WTC11 (cell line): Measurements from ENCODE around the gene ZNF471. TPM values are rescaled to one million over a fixed set of nuclear protein-coding genes. Genes with fewer than 3 reads are reported as not detected.

Source experiments
- ATAC-seq: fragments of 200-7000 bp; cut with Tn5 transposase; 2 replicates; pipeline ENCODE4 v1.10.0; 2021; ENCODE audit warnings: mild to moderate bottlenecking, moderate library complexity
- CTCF ChIA-PET: fragments of 300-600 bp; sonication (Branson Sonifier 250); formaldehyde crosslinking; loops from one replicate; lab custom pipeline; 2021; ENCODE audit warnings: antibody characterized with exemption; lab: Charles Lee
- POLR2A ChIA-PET: fragments of 350-600 bp; sonication (Branson Sonifier 250); formaldehyde crosslinking; loops from one replicate; lab custom pipeline; 2021; ENCODE audit warnings: antibody characterized with exemption; lab: Charles Lee
- DNase-seq: peaks from one replicate; pipeline ENCODE4 v3.0.0; 2021; ENCODE audit warnings: low spot score
- H3K27ac Mint-ChIP-seq: 2 replicates; pipeline ENCODE4 v1.8.0; 2021; ENCODE audit warnings: mixed read lengths
- H3K27me3 Mint-ChIP-seq: 2 replicates; pipeline ENCODE4 v1.8.0; 2021; ENCODE audit warnings: low read depth, mild to moderate bottlenecking, moderate library complexity, mixed read lengths
- H3K36me3 Mint-ChIP-seq: 2 replicates; pipeline ENCODE4 v1.8.0; 2021; ENCODE audit warnings: mixed read lengths
- H3K4me1 Mint-ChIP-seq: 2 replicates; pipeline ENCODE4 v1.8.0; 2022; ENCODE audit warnings: mixed read lengths
- H3K4me3 Mint-ChIP-seq: 2 replicates; pipeline ENCODE4 v1.8.0; 2021; ENCODE audit warnings: mild to moderate bottlenecking, moderate library complexity, mixed read lengths
- H3K9me3 Mint-ChIP-seq: 2 replicates; pipeline ENCODE4 v1.8.0; 2021; ENCODE audit warnings: mixed read lengths
- EMX1 ChIP-seq: fragments of 250-450 bp; sonication (Bioruptor Pico); IDR thresholded peaks from 2 replicates; pipeline ENCODE4 v1.8.0; 2021; ENCODE audit warnings: mild to moderate bottlenecking
- FOXJ3 ChIP-seq: sonication (generic); formaldehyde crosslinking; IDR thresholded peaks from 2 replicates; pipeline ENCODE4 v1.9.0; 2021; ENCODE audit warnings: missing genetic modification reagents, mild to moderate bottlenecking, borderline replicate concordance
- FOXP1 ChIP-seq: sonication (generic); formaldehyde crosslinking; IDR thresholded peaks from 2 replicates; pipeline ENCODE4 v1.8.0; 2022; ENCODE audit warnings: missing genetic modification reagents, mild to moderate bottlenecking, moderate library complexity, borderline replicate concordance
- IRF1 ChIP-seq: sonication (generic); formaldehyde crosslinking; IDR thresholded peaks from 2 replicates; pipeline ENCODE4 v1.8.0; 2023; ENCODE audit warnings: missing genetic modification reagents
- JUN ChIP-seq: sonication (generic); formaldehyde crosslinking; IDR thresholded peaks from 2 replicates; pipeline ENCODE4 v1.8.0; 2023; ENCODE audit warnings: mild to moderate bottlenecking, missing genetic modification reagents
- KAT7 ChIP-seq: sonication (generic); formaldehyde crosslinking; IDR thresholded peaks from 2 replicates; pipeline ENCODE4 v1.8.1; 2023; ENCODE audit warnings: missing genetic modification reagents, mild to moderate bottlenecking, borderline replicate concordance
- MXD4 ChIP-seq: fragments of 250-450 bp; sonication (Bioruptor Pico); IDR thresholded peaks from 2 replicates; pipeline ENCODE4 v1.8.0; 2021; ENCODE audit warnings: mild to moderate bottlenecking, moderate library complexity, borderline replicate concordance
- NFATC4 ChIP-seq: fragments of 250-450 bp; sonication (Bioruptor Pico); IDR thresholded peaks from 2 replicates; pipeline ENCODE4 v1.9.0; 2021; ENCODE audit warnings: mild to moderate bottlenecking
- NFE2L1 ChIP-seq: sonication (generic); formaldehyde crosslinking; IDR thresholded peaks from 2 replicates; pipeline ENCODE4 v1.8.1; 2023; ENCODE audit warnings: missing genetic modification reagents
- NR1H2 ChIP-seq: sonication (generic); formaldehyde crosslinking; IDR thresholded peaks from 2 replicates; pipeline ENCODE4 v1.9.0; 2021; ENCODE audit warnings: mild to moderate bottlenecking, moderate library complexity, missing genetic modification reagents
- NR3C1 ChIP-seq: sonication (generic); formaldehyde crosslinking; conservative IDR thresholded peaks from 2 replicates; pipeline ENCODE4 v1.8.1; 2023; ENCODE audit warnings: low read depth, mild to moderate bottlenecking, missing genetic modification reagents
- PRRX2 ChIP-seq: fragments of 250-450 bp; sonication (Bioruptor Pico); IDR thresholded peaks from 2 replicates; pipeline ENCODE4 v1.8.0; 2021; ENCODE audit warnings: mild to moderate bottlenecking
- SOX15 ChIP-seq: fragments of 250-450 bp; sonication (Bioruptor Pico); IDR thresholded peaks from 2 replicates; pipeline ENCODE4 v1.9.0; 2021; ENCODE audit warnings: mild to moderate bottlenecking
- STAT6 ChIP-seq: sonication (generic); formaldehyde crosslinking; conservative IDR thresholded peaks from 2 replicates; pipeline ENCODE4 v1.8.1; 2023; ENCODE audit warnings: mild to moderate bottlenecking, low read depth, missing genetic modification reagents, moderate library complexity
- TEAD4 ChIP-seq: sonication (generic); formaldehyde crosslinking; IDR thresholded peaks from 2 replicates; pipeline ENCODE4 v1.8.0; 2022; ENCODE audit warnings: mild to moderate bottlenecking, missing genetic modification reagents
- ZMAT4 ChIP-seq: fragments of 250-450 bp; sonication (Bioruptor Pico); IDR thresholded peaks from 2 replicates; pipeline ENCODE4 v1.9.0; 2021; ENCODE audit warnings: mild to moderate bottlenecking
- ZNF121 ChIP-seq: sonication (generic); formaldehyde crosslinking; IDR thresholded peaks from 2 replicates; pipeline ENCODE4 v1.8.0; 2023; ENCODE audit warnings: missing genetic modification reagents
- ZNF138 ChIP-seq: sonication (generic); formaldehyde crosslinking; conservative IDR thresholded peaks from 2 replicates; pipeline ENCODE4 v1.8.1; 2022; ENCODE audit warnings: mild to moderate bottlenecking, moderate library complexity, missing genetic modification reagents
- ZNF416 ChIP-seq: fragments of 250-450 bp; sonication (Bioruptor Pico); IDR thresholded peaks from 2 replicates; pipeline ENCODE4 v1.9.0; 2021; ENCODE audit warnings: mild to moderate bottlenecking, inconsistent platforms
- ZNF671 ChIP-seq: fragments of 250-450 bp; sonication (Bioruptor Pico); IDR thresholded peaks from 2 replicates; pipeline ENCODE4 v1.8.0; 2021; ENCODE audit warnings: mild to moderate bottlenecking
- total RNA-seq: library from RNA; stranded (reverse); gene quantifications from 3 replicates; pipeline ENCODE4 v1.2.3, GENCODE V29; 2021
- TF ChIP-seq, protein P1 (sequence below): sonication (generic); formaldehyde crosslinking; IDR thresholded peaks from 2 replicates; pipeline ENCODE4 v1.8.1; 2022; ENCODE audit warnings: missing genetic modification reagents, borderline replicate concordance
- TF ChIP-seq, protein P2 (sequence below): sonication (generic); formaldehyde crosslinking; IDR thresholded peaks from 2 replicates; pipeline ENCODE4 v1.8.1; 2022; ENCODE audit warnings: low read depth, missing genetic modification reagents, borderline replicate concordance
- TF ChIP-seq, protein P3 (sequence below): fragments of 250-450 bp; sonication (Bioruptor Pico); IDR thresholded peaks from 2 replicates; pipeline ENCODE4 v1.9.0; 2021; ENCODE audit warnings: mild to moderate bottlenecking, borderline replicate concordance

The ZNF471 gene
- total RNA-seq, 1 experiment from 2014 or later: 1.5 TPM

DNA sequence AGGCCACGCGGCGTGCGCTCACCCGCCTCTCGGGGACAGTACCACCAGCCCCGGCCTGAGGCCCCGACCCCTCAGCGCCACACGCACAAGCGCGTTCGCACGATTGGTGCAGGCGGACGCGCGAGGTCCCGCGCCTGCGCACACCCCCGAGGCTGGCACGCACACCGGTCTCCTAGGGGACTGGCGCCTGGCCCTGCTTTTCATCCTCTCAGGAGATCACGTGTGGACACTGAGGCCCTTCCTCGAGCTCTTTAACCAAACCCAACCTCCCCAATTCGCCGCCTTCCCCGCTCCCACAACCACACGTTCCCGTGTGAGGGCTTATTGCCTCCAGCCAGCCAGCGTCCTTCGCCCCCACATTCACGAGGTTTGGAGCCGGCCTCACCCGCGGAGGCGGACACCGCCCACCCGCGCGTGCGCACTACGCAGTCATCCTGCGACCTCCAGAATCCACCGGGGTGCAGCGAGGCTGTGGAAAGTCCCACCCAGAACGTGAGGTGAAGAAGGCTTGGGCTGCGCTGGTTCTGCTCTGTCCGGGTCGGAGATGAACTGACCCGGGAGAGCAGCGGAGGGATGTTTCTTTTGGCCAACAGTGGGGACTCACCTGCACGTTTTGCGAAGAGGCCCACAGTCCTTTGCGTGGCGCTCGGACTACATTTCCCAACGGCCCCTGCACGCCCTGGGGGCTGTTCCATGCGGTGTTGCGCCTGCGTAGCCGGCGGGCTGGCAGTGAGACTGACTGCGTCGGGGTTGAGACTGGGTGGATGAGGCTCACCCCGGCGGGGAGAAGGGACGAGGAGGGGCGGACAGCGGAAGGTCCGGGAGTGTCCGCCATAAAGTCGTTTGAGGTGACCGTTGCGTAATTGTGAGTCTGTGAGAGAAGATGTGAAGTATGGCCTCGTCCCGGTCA is 30.0 kb upstream of the ZNF471 start (continued):
- peak; percentile 36; the same call in 1 of the 2 replicates for TF ChIP-seq ZNF138
- 0 out of 2 replicates have a peak, but pooled peaks have one; percentile 32 for TF ChIP-seq NR1H2 (CRISPR knock-in tag)
- no peak for TF ChIP-seq SOX15 (CRISPR knock-in tag)
- no peak for TF ChIP-seq STAT6 (CRISPR knock-in tag)
- TF ChIP-seq ZNF671 (CRISPR knock-in tag): no peak
- no peak for TF ChIP-seq ZNF121 (CRISPR knock-in tag)
- TF ChIP-seq, protein P1, sequence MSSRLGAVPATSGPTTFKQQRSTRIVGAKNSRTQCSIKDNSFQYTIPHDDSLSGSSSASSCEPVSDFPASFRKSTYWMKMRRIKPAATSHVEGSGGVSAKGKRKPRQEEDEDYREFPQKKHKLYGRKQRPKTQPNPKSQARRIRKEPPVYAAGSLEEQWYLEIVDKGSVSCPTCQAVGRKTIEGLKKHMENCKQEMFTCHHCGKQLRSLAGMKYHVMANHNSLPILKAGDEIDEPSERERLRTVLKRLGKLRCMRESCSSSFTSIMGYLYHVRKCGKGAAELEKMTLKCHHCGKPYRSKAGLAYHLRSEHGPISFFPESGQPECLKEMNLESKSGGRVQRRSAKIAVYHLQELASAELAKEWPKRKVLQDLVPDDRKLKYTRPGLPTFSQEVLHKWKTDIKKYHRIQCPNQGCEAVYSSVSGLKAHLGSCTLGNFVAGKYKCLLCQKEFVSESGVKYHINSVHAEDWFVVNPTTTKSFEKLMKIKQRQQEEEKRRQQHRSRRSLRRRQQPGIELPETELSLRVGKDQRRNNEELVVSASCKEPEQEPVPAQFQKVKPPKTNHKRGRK (CRISPR knock-in tag): no peak
- no peak for TF ChIP-seq NFATC4 (CRISPR knock-in tag)
- no peak for TF ChIP-seq NR3C1
- no peak for TF ChIP-seq ZNF416
- no peak for TF ChIP-seq EMX1 (CRISPR knock-in tag)
- no peak for TF ChIP-seq MXD4 (CRISPR knock-in tag)
- TF ChIP-seq NFE2L1: peak; percentile 52; the same call in 1 of the 2 replicates
- TF ChIP-seq TEAD4: no peak
- TF ChIP-seq, protein P2, sequence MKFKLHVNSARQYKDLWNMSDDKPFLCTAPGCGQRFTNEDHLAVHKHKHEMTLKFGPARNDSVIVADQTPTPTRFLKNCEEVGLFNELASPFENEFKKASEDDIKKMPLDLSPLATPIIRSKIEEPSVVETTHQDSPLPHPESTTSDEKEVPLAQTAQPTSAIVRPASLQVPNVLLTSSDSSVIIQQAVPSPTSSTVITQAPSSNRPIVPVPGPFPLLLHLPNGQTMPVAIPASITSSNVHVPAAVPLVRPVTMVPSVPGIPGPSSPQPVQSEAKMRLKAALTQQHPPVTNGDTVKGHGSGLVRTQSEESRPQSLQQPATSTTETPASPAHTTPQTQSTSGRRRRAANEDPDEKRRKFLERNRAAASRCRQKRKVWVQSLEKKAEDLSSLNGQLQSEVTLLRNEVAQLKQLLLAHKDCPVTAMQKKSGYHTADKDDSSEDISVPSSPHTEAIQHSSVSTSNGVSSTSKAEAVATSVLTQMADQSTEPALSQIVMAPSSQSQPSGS (CRISPR knock-in tag): no peak
- TF ChIP-seq FOXP1: no peak

DNA sequence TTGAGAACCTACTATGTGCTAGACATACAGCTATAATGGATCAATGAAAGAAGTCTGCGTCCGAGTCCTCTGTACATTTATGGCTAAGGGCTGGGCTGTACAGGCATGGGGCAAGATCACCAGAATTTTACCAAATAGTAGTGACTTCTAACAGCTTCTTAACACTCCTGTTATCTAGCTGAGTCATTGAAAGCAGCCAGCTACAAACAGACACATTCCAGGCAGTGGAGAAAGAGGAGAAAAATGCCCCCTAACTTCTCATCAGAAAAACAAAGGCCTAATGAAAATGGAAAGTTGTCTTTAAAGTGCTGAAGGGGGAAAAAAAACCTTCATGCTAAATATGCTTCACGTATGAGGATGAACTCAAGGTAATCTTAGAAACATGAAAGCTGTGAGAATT is 16.3 kb upstream of the ZNF471 start:
- H3K4me3 Mint-ChIP-seq: no peak overlapping the region
- peaks cover 53% of the 10 kb centered on the region for H3K36me3 Mint-ChIP-seq
- ChIA-PET CTCF (interaction anchor here (1.2 kb wide), 1 partner anchor 182 kb away, joined by 3 read pairs; no protein-coding TSS in a partner anchor), POLR2A (no interaction called here)
- H3K9me3 Mint-ChIP-seq: peaks cover 75% of the 10 kb centered on the region
- peak overlapping the region; percentile 19; the same call in 1 of the 2 replicates for H3K27ac Mint-ChIP-seq
- H3K27me3 Mint-ChIP-seq: peaks cover 8% of the 10 kb centered on the region; the same call in 1 of the 2 replicates
- ATAC-seq (0 out of 2 replicates have a peak, but pooled peaks have one; percentile 22), DNase-seq (no peak)
- H3K4me1 Mint-ChIP-seq: peaks cover 20% of the 10 kb centered on the region
- TF ChIP-seq, protein P3, sequence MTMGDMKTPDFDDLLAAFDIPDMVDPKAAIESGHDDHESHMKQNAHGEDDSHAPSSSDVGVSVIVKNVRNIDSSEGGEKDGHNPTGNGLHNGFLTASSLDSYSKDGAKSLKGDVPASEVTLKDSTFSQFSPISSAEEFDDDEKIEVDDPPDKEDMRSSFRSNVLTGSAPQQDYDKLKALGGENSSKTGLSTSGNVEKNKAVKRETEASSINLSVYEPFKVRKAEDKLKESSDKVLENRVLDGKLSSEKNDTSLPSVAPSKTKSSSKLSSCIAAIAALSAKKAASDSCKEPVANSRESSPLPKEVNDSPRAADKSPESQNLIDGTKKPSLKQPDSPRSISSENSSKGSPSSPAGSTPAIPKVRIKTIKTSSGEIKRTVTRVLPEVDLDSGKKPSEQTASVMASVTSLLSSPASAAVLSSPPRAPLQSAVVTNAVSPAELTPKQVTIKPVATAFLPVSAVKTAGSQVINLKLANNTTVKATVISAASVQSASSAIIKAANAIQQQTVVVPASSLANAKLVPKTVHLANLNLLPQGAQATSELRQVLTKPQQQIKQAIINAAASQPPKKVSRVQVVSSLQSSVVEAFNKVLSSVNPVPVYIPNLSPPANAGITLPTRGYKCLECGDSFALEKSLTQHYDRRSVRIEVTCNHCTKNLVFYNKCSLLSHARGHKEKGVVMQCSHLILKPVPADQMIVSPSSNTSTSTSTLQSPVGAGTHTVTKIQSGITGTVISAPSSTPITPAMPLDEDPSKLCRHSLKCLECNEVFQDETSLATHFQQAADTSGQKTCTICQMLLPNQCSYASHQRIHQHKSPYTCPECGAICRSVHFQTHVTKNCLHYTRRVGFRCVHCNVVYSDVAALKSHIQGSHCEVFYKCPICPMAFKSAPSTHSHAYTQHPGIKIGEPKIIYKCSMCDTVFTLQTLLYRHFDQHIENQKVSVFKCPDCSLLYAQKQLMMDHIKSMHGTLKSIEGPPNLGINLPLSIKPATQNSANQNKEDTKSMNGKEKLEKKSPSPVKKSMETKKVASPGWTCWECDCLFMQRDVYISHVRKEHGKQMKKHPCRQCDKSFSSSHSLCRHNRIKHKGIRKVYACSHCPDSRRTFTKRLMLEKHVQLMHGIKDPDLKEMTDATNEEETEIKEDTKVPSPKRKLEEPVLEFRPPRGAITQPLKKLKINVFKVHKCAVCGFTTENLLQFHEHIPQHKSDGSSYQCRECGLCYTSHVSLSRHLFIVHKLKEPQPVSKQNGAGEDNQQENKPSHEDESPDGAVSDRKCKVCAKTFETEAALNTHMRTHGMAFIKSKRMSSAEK (CRISPR knock-in tag): no peak
- TF ChIP-seq PRRX2 (CRISPR knock-in tag) (no peak), JUN (CRISPR knock-in tag) (no peak), IRF1 (CRISPR knock-in tag) (no peak), FOXJ3 (CRISPR knock-in tag) (no peak), ZMAT4 (CRISPR knock-in tag) (no peak), KAT7 (CRISPR knock-in tag) (no peak), ZNF138 (no peak)
